ENCODE results near the gene RTF1. TPM values are rescaled to one million over a fixed set of nuclear protein-coding genes. Genes with fewer than 3 reads are reported as not detected.
A peak's percentile ranks its signal among the peaks of the same experiment; 100 is the strongest.

RTF1 gene
- total RNA-seq, 2 experiments from 2014 or later: 28.6 to 46.9 TPM

DNA sequence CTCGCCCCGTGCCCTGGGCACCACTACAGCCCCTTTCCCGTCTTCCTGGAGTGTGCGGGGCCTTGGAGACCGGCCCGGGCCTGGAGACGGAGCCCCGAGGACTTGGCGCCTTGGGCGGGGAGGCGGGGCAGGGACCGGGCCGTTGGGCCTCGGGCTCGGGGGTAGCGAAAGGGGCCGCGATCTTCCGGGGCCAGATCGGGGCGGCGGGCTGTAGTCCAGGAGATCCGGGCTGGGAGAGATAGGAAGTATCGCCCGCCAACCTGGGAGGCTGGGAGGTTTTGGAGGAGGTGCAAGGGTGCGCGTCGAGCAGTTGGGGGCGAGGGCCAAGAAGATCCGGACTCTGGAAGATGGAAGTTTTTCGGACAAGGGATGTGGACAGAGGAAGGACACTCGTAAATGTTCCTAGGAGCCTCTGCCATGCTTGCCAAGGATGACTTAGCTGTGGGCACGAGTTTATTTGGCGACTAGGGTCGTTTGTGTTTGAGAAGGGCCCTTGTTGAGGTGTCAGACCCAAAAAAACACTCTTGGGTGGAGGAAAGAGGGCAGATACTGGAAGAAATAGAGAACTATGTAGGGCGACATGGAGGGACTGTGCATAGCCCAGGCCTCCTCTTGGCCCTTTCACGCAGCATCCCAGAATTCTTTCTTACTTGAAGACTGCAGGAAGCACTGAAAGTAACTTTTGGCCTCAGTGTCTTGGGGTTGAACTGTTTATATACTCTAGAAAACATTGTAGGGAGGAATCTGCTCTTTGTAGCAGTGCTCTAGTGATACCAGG is 712 bp downstream of the RTF1 start:
- DNase-seq (ENCODE audit: low spot score): peak; percentile 42
- Histone ChIP-seq H3K4me2 (ENCODE audit: low read length) (peak overlapping the region; percentile 91), H4K20me1 (ENCODE audit: insufficient read depth, low read length) (peaks cover 12% of the 10 kb centered on the region), H3K4me1 (ENCODE audit: insufficient read depth, low read length, poor library complexity, severe bottlenecking) (peaks cover 30% of the 10 kb centered on the region), H3K9me2 (ENCODE audit: insufficient read depth, low read length) (no peaks in the 10 kb centered on the region), H3K9me3 (ENCODE audit: low read length) (no peaks in the 10 kb centered on the region), H3K27ac (ENCODE audit: low read depth, low read length, poor library complexity, severe bottlenecking) (peak overlapping the region; percentile 22), H3K4me3 (ENCODE audit: low read depth, low read length, poor library complexity, severe bottlenecking) (peak overlapping the region; percentile 79), H3K79me2 (ENCODE audit: insufficient read depth, low read depth, low read length) (peaks cover 68% of the 10 kb centered on the region), H3K36me3 (ENCODE audit: insufficient read depth, low read length) (no peaks in the 10 kb centered on the region; the same call in 1 of the 2 replicates), H2AFZ (ENCODE audit: low read length) (0 out of 2 replicates have a peak overlapping the region, but pooled peaks have one; percentile 11)
- TF ChIP-seq, protein P1, sequence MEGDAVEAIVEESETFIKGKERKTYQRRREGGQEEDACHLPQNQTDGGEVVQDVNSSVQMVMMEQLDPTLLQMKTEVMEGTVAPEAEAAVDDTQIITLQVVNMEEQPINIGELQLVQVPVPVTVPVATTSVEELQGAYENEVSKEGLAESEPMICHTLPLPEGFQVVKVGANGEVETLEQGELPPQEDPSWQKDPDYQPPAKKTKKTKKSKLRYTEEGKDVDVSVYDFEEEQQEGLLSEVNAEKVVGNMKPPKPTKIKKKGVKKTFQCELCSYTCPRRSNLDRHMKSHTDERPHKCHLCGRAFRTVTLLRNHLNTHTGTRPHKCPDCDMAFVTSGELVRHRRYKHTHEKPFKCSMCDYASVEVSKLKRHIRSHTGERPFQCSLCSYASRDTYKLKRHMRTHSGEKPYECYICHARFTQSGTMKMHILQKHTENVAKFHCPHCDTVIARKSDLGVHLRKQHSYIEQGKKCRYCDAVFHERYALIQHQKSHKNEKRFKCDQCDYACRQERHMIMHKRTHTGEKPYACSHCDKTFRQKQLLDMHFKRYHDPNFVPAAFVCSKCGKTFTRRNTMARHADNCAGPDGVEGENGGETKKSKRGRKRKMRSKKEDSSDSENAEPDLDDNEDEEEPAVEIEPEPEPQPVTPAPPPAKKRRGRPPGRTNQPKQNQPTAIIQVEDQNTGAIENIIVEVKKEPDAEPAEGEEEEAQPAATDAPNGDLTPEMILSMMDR (conservative IDR thresholded peaks at IDR 0.05; ENCODE audit: low read length): no peak
- no peak for TF ChIP-seq EZH2phosphoT487 (IDR thresholded peaks at IDR 0.05; ENCODE audit: borderline replicate concordance, low read depth, low read length)
- POLR2A ChIA-PET: interaction anchor here (1.4 kb wide), 1 partner anchor 16 kb away, joined by 4 read pairs; no protein-coding TSS in a partner anchor
- intact Hi-C loops (cut with micrococcal nuclease; ENCODE audit: unreplicated experiment): loop anchor here (1.0 kb wide), 1 partner anchor 15 kb away; the partner anchor contains the start of gene NDUFAF1
- no TSS peak for BruUV-seq (replicated peaks)
- CTCF ChIA-PET (ENCODE audit: unreplicated experiment): no interaction called here

DNA sequence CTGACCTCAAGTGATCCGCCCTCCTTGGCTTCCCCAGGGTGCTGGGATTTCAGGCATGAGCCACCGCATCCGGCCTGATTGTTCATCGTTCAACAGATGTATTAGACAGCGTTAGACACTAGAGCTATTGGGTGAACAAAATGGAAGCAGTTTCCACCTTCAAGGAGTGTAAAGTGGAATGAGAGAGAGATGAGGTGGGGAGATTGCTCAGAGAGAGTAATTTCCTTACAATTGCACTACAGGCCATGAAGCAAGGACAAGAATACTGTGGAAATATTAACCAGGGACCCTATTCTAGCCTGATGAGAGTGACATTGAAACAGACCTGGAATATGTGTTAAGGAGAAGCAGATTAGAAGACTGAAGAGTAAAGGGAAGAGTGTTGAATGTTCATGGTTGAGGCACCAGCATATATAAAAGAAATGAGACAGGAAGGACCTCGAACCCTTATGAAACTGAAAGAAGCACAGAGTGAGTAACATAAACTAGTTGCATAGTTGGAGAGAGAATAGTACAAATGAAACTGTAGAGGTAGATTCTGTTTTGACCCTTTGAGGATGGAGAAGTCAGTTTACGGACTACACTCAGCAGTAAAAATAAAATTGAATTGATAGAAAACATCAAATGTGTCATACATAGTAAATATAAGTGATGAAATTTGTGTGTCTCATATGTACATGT is 7.2 kb downstream of the RTF1 start:
- Histone ChIP-seq H3K36me3 (ENCODE audit: insufficient read depth, low read length) (peaks cover 13% of the 10 kb centered on the region), H3K27ac (ENCODE audit: low read depth, low read length, poor library complexity, severe bottlenecking) (peak overlapping the region; percentile 26), H4K20me1 (ENCODE audit: insufficient read depth, low read length) (peaks cover 7% of the 10 kb centered on the region), H2AFZ (ENCODE audit: low read length) (no peak overlapping the region), H3K79me2 (ENCODE audit: insufficient read depth, low read depth, low read length) (peaks cover 68% of the 10 kb centered on the region), H3K4me3 (ENCODE audit: low read depth, low read length, poor library complexity, severe bottlenecking) (no peak overlapping the region), H3K9me3 (ENCODE audit: low read length) (no peaks in the 10 kb centered on the region), H3K4me2 (ENCODE audit: low read length) (peak overlapping the region; percentile 24), H3K9me2 (ENCODE audit: insufficient read depth, low read length) (no peaks in the 10 kb centered on the region), H3K4me1 (ENCODE audit: insufficient read depth, low read length, poor library complexity, severe bottlenecking) (peaks cover 21% of the 10 kb centered on the region)
- DNase-seq (ENCODE audit: low spot score): peak; percentile 50
- CTCF ChIA-PET (ENCODE audit: unreplicated experiment): no interaction called here
- POLR2A ChIA-PET: interaction anchor here (0.8 kb wide), 1 partner anchor 42 kb away, joined by 3 read pairs; no protein-coding TSS in a partner anchor
- intact Hi-C loops (cut with micrococcal nuclease; ENCODE audit: unreplicated experiment): no loop called here
- TF ChIP-seq EZH2phosphoT487 (IDR thresholded peaks at IDR 0.05; ENCODE audit: borderline replicate concordance, low read depth, low read length): no peak
- TF ChIP-seq, protein P1 (conservative IDR thresholded peaks at IDR 0.05; ENCODE audit: low read length): no peak
- BruUV-seq (replicated peaks): no TSS peak
